SK-N-SH (cell line): ENCODE results near the gene SLC25A10. TPM values are rescaled to one million over a fixed set of nuclear protein-coding genes. Genes with fewer than 3 reads are reported as not detected.

ENCODE experiments used
- CTCF ChIA-PET: fragments of 300-600, 350-600 bp; formaldehyde crosslinking; extraction: SDS; loops from one replicate; lab custom pipeline; 2021; lab: Yijun Ruan, JAX
- POLR2A ChIA-PET: fragments of 350-600 bp; sonication (Branson Sonifier 250); formaldehyde crosslinking; extraction: SDS; loops from one replicate; lab custom pipeline; 2020; ENCODE audit warnings: antibody characterized with exemption, inconsistent platforms; lab: Yijun Ruan, JAX
- DNase-seq: peaks from one replicate; pipeline ENCODE4 v3.0.0; 2012
- H2AFZ ChIP-seq: fragments of 200-600 bp; sonication (generic); 2 replicates; pipeline ENCODE4 v1.8.1; 2016; ENCODE audit warnings: antibody characterized with exemption, mild to moderate bottlenecking, low read depth
- H3F3A ChIP-seq: fragments of 200-600 bp; sonication (generic); replicated peaks from 2 replicates; pipeline ENCODE3; 2016; ENCODE audit warnings: antibody characterized with exemption, mild to moderate bottlenecking; ENCODE audit not compliant: insufficient read depth
- H3K27ac ChIP-seq, 2 experiments: fragments of 200-500 bp in 1 of 2; fragments of 200-600 bp in 1 of 2; sonication (Bioruptor generic) in 1 of 2; sonication (generic), shearing (Covaris generic) in 1 of 2; 2 replicates each; pipeline versions ENCODE4 v1.5.1 to v1.6.1; 2014 to 2016; ENCODE audit warnings: low read depth in 2 of 2, inconsistent platforms in 1 of 2, low read length in 1 of 2, mild to moderate bottlenecking in 1 of 2, mixed read lengths in 1 of 2
- H3K27me3 ChIP-seq: fragments of 200-600 bp; sonication (generic), shearing (Covaris generic); 2 replicates; pipeline ENCODE4 v1.6.1; 2016; ENCODE audit warnings: mixed run types; ENCODE audit not compliant: insufficient read depth
- H3K36me3 ChIP-seq, 2 experiments: fragments of 200-500 bp in 1 of 2; fragments of 200-600 bp in 1 of 2; sonication (Bioruptor generic) in 1 of 2; sonication (generic) in 1 of 2; replicated peaks in 1 of 2; 2 replicates each; pipeline versions ENCODE3 to v1.5.1; 2014 to 2016; ENCODE audit warnings: low read length in 1 of 2, mild to moderate bottlenecking in 1 of 2; ENCODE audit not compliant: insufficient read depth in 2 of 2, control insufficient read depth in 1 of 2
- H3K4me1 ChIP-seq, 2 experiments: fragments of 200-500 bp in 1 of 2; fragments of 200-600 bp in 1 of 2; sonication (Bioruptor generic) in 1 of 2; sonication (generic), shearing (Covaris generic) in 1 of 2; 2 replicates each; pipeline versions ENCODE4 v1.5.1 to v1.6.1; 2014 to 2016; ENCODE audit warnings: low read depth in 1 of 2, low read length in 1 of 2, mixed run types in 1 of 2; ENCODE audit not compliant: insufficient read depth in 2 of 2, control insufficient read depth in 1 of 2
- H3K4me2 ChIP-seq: fragments of 200-600 bp; sonication (generic), shearing (Covaris generic); 2 replicates; pipeline ENCODE4 v1.6.1; 2017; ENCODE audit warnings: mixed run types
- H3K4me3 ChIP-seq, 2 experiments: fragments of 200-500 bp in 1 of 2; fragments of 200-600 bp in 1 of 2; sonication (Bioruptor generic) in 1 of 2; sonication (generic), shearing (Covaris generic) in 1 of 2; 2 replicates each; pipeline versions ENCODE4 v1.5.1 to v1.8.1; 2014 to 2016; ENCODE audit warnings: low read depth in 2 of 2, inconsistent platforms in 1 of 2, low read length in 1 of 2, mild to moderate bottlenecking in 1 of 2, mixed read lengths in 1 of 2, moderate library complexity in 1 of 2
- H3K79me2 ChIP-seq: fragments of 200-600 bp; sonication (generic); 2 replicates; pipeline ENCODE4 v1.8.1; 2017; ENCODE audit warnings: mild to moderate bottlenecking; ENCODE audit not compliant: insufficient read depth
- H3K9ac ChIP-seq: fragments of 200-600 bp; sonication (generic); 2 replicates; pipeline ENCODE4 v1.6.1; 2017; ENCODE audit warnings: mixed run types
- H3K9me2 ChIP-seq: fragments of 200-600 bp; sonication (generic); 2 replicates; pipeline ENCODE4 v1.6.1; 2017; ENCODE audit warnings: mixed run types
- H3K9me3 ChIP-seq: fragments of 200-600 bp; sonication (generic); 2 replicates; pipeline ENCODE4 v1.6.1; 2017; ENCODE audit warnings: mixed run types, mild to moderate bottlenecking, moderate library complexity
- H4K20me1 ChIP-seq: fragments of 200-600 bp; sonication (generic); 2 replicates; pipeline ENCODE4 v1.6.1; 2017; ENCODE audit warnings: mild to moderate bottlenecking, mixed run types; ENCODE audit not compliant: insufficient read depth
- CHD2 ChIP-seq: fragments of 150-350 bp; IDR thresholded peaks from 2 replicates; pipeline ENCODE4 v1.6.1; 2018; ENCODE audit warnings: low read length; ENCODE audit not compliant: partially characterized antibody
- CTCF ChIP-seq: fragments of 200-600 bp; sonication (generic); IDR thresholded peaks from 2 replicates; pipeline ENCODE4 v1.6.1; 2017; ENCODE audit warnings: antibody characterized with exemption, mild to moderate bottlenecking, moderate library complexity
- FOXJ3 ChIP-seq: sonication (generic); formaldehyde crosslinking; IDR thresholded peaks from 2 replicates; pipeline ENCODE4 v1.5.1; 2020; ENCODE audit warnings: mild to moderate bottlenecking, missing genetic modification reagents
- FOXM1 ChIP-seq: IDR thresholded peaks from 2 replicates; pipeline ENCODE4 v1.4.0; 2012; ENCODE audit warnings: low read depth, mild to moderate bottlenecking
- MAX ChIP-seq: IDR thresholded peaks from 2 replicates; pipeline ENCODE4 v1.4.0; 2012; ENCODE audit warnings: low read depth
- MEF2A ChIP-seq: IDR thresholded peaks from 2 replicates; pipeline ENCODE4 v1.4.0; 2012; ENCODE audit warnings: low read depth, borderline replicate concordance
- POLR2AphosphoS5 ChIP-seq: IDR thresholded peaks from 2 replicates; pipeline ENCODE4 v1.6.1; 2012; ENCODE audit warnings: low read depth, low read length
- RXRA ChIP-seq: IDR thresholded peaks from 2 replicates; pipeline ENCODE4 v1.4.0; 2012; ENCODE audit warnings: low read depth, mild to moderate bottlenecking, borderline replicate concordance
- SIN3A ChIP-seq: IDR thresholded peaks from 2 replicates; pipeline ENCODE4 v1.6.1; 2012; ENCODE audit warnings: low read depth, mild to moderate bottlenecking, low read length, moderate library complexity, borderline replicate concordance
- WGBS: methylation state at CpG from one replicate; pipeline ENCODE4 v1.1.6; 2017; ENCODE audit warnings: low lambda C conversion rate; 5-methylcytosine and 5-hydroxymethylcytosine counted together
- polyA plus RNA-seq, 3 experiments: library from polyadenylated mRNA; depleted of rRNA; stranded (reverse); fragments of >200 nt; gene quantifications; 2 replicates each; pipeline ENCODE4 v1.2.3, GENCODE V29; 2012
- TF ChIP-seq, protein P1 (sequence below): IDR thresholded peaks from 2 replicates; pipeline ENCODE4 v1.6.1; 2012; ENCODE audit warnings: mild to moderate bottlenecking, low read depth, low read length, moderate library complexity
- TF ChIP-seq, protein P2 (sequence below): IDR thresholded peaks from 2 replicates; pipeline ENCODE4 v1.4.0; 2012; ENCODE audit warnings: low read depth, borderline replicate concordance

Gene SLC25A10
- polyA plus RNA-seq, 1 of the 3 experiments (the other 2 are of a cell fraction), result 34.7 TPM

- peaks cover 0 to 3% of the 10 kb centered on the region in 2 experiments; a peak in 1 of 4 replicates for H3K4me1 ChIP-seq
- H3K36me3 ChIP-seq, result no peaks in the 10 kb centered on the region
- ChIA-PET POLR2A (interaction anchor here (4.9 kb wide), 1 partner anchor 12 kb away, joined by 30 read pairs; the partner anchor contains the start of gene SLC25A10), CTCF (interaction anchor here (0.7 to 5.3 kb wide), 12 partner anchors 9 to 234 kb away, joined by 3 to 41 read pairs (median 4); partner anchors contain the start of gene SLC25A10)
- no peak for DNase-seq
- no peak overlapping the region for H3K4me3 ChIP-seq
- WGBS, result 85% methylated on average over 9 of the region's 9 CpGs
- no peaks in the 10 kb centered on the region for H4K20me1 ChIP-seq
- H3K79me2 ChIP-seq, result no peaks in the 10 kb centered on the region
- H3K27me3 ChIP-seq, result no peaks in the 10 kb centered on the region; the same call in 1 of the 2 replicates
- no peak overlapping the region for H3K27ac ChIP-seq
- no peaks in the 10 kb centered on the region for H3K9me3 ChIP-seq
- H3F3A ChIP-seq, result peaks cover 12% of the 10 kb centered on the region
- no peaks in the 10 kb centered on the region for H3K9me2 ChIP-seq
- no peak overlapping the region for H3K4me2 ChIP-seq
- H3K9ac ChIP-seq, result no peak overlapping the region
- H2AFZ ChIP-seq, result no peak overlapping the region
- no peak for TF ChIP-seq MEF2A
Observed at GRCh38 chr17:81725439-81725838, 13.4 kb downstream of the SLC25A10 start.

- H3K4me3 ChIP-seq, result no peak overlapping the region
- no peaks in the 10 kb centered on the region for H3K36me3 ChIP-seq
- H3K27me3 ChIP-seq, result no peaks in the 10 kb centered on the region; the same call in 1 of the 2 replicates
- no peaks in the 10 kb centered on the region for H4K20me1 ChIP-seq
- ChIA-PET POLR2A (interaction anchor here (4.9 kb wide), 1 partner anchor 13 kb away, joined by 30 read pairs; the partner anchor contains the start of gene SLC25A10), CTCF (interaction anchor here (0.7 to 5.3 kb wide), 8 partner anchors 8 to 233 kb away, joined by 3 to 41 read pairs (median 6); partner anchors contain the start of gene SLC25A10)
- no peaks in the 10 kb centered on the region for H3K79me2 ChIP-seq
- no peak for DNase-seq
- no peak overlapping the region for H3K9ac ChIP-seq
- peaks cover 0 to 3% of the 10 kb centered on the region in 2 experiments; a peak in 1 of 4 replicates for H3K4me1 ChIP-seq
- no peaks in the 10 kb centered on the region for H3K9me2 ChIP-seq
- no peak overlapping the region for H2AFZ ChIP-seq
- 54% methylated on average over 9 of the region's 9 CpGs for WGBS
- no peaks in the 10 kb centered on the region for H3K9me3 ChIP-seq
- H3K27ac ChIP-seq, result no peak overlapping the region
- no peak overlapping the region for H3K4me2 ChIP-seq
- peaks cover 15% of the 10 kb centered on the region for H3F3A ChIP-seq
- TF ChIP-seq, protein P1, sequence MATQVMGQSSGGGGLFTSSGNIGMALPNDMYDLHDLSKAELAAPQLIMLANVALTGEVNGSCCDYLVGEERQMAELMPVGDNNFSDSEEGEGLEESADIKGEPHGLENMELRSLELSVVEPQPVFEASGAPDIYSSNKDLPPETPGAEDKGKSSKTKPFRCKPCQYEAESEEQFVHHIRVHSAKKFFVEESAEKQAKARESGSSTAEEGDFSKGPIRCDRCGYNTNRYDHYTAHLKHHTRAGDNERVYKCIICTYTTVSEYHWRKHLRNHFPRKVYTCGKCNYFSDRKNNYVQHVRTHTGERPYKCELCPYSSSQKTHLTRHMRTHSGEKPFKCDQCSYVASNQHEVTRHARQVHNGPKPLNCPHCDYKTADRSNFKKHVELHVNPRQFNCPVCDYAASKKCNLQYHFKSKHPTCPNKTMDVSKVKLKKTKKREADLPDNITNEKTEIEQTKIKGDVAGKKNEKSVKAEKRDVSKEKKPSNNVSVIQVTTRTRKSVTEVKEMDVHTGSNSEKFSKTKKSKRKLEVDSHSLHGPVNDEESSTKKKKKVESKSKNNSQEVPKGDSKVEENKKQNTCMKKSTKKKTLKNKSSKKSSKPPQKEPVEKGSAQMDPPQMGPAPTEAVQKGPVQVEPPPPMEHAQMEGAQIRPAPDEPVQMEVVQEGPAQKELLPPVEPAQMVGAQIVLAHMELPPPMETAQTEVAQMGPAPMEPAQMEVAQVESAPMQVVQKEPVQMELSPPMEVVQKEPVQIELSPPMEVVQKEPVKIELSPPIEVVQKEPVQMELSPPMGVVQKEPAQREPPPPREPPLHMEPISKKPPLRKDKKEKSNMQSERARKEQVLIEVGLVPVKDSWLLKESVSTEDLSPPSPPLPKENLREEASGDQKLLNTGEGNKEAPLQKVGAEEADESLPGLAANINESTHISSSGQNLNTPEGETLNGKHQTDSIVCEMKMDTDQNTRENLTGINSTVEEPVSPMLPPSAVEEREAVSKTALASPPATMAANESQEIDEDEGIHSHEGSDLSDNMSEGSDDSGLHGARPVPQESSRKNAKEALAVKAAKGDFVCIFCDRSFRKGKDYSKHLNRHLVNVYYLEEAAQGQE, result no peak
- TF ChIP-seq MAX (no peak), FOXM1 (no peak), POLR2AphosphoS5 (no peak), RXRA (no peak), MEF2A (no peak), CHD2 (no peak), FOXJ3 (CRISPR knock-in tag) (no peak), CTCF (no peak), SIN3A (no peak)
- TF ChIP-seq, protein P2, sequence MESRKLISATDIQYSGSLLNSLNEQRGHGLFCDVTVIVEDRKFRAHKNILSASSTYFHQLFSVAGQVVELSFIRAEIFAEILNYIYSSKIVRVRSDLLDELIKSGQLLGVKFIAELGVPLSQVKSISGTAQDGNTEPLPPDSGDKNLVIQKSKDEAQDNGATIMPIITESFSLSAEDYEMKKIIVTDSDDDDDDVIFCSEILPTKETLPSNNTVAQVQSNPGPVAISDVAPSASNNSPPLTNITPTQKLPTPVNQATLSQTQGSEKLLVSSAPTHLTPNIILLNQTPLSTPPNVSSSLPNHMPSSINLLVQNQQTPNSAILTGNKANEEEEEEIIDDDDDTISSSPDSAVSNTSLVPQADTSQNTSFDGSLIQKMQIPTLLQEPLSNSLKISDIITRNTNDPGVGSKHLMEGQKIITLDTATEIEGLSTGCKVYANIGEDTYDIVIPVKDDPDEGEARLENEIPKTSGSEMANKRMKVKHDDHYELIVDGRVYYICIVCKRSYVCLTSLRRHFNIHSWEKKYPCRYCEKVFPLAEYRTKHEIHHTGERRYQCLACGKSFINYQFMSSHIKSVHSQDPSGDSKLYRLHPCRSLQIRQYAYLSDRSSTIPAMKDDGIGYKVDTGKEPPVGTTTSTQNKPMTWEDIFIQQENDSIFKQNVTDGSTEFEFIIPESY, result no peak
Observed at GRCh38 chr17:81726004-81726403, 13.9 kb downstream of the SLC25A10 start.
